ENCODE measurements around the gene COL6A3. TPM values are rescaled to one million over a fixed set of nuclear protein-coding genes. Genes with fewer than 3 reads are reported as not detected.

COL6A3 gene
- total RNA-seq, 1 donor from 2014 or later, result 0.02 TPM

- no peaks in the 10 kb centered on the region for H3K36me3 Mint-ChIP-seq (ENCODE audit: low read depth)
- H3K9me3 Mint-ChIP-seq, result no peaks in the 10 kb centered on the region
- no peak for DNase-seq
- no peak overlapping the region for H3K27ac Mint-ChIP-seq
- no peak for TF ChIP-seq CTCF (IDR thresholded peaks at IDR 0.05)
- H3K4me1 Mint-ChIP-seq, result no peaks in the 10 kb centered on the region
- ATAC-seq (ENCODE audit: low read depth), result no peak
- POLR2A ChIA-PET, result interaction anchor here (0.6 kb wide), 1 partner anchor 65 kb away, joined by 3 read pairs; no protein-coding TSS in a partner anchor
- CTCF ChIA-PET, result no interaction called here
- intact Hi-C loops (cut with micrococcal nuclease), result no loop called here
- peaks cover 11% of the 10 kb centered on the region for H3K27me3 Mint-ChIP-seq
- H3K4me3 Mint-ChIP-seq, result no peak overlapping the region
These were observed 34.2 kb upstream of the COL6A3 start for GRCh38 chr2:237448171-237448570.

- H3K9me3 Mint-ChIP-seq, result no peaks in the 10 kb centered on the region
- peaks cover 10% of the 10 kb centered on the region for H3K27me3 Mint-ChIP-seq
- no peak for DNase-seq
- H3K4me1 Mint-ChIP-seq, result no peaks in the 10 kb centered on the region
- intact Hi-C loops (cut with micrococcal nuclease), result no loop called here
- CTCF ChIA-PET, result no interaction called here
- H3K36me3 Mint-ChIP-seq (ENCODE audit: low read depth), result no peaks in the 10 kb centered on the region
- POLR2A ChIA-PET, result interaction anchor here (0.6 kb wide), 1 partner anchor 65 kb away, joined by 3 read pairs; no protein-coding TSS in a partner anchor
- ATAC-seq (ENCODE audit: low read depth), result no peak
- no peak overlapping the region for H3K4me3 Mint-ChIP-seq
- H3K27ac Mint-ChIP-seq, result no peak overlapping the region
- TF ChIP-seq CTCF (IDR thresholded peaks at IDR 0.05), result no peak
These were observed 33.5 kb upstream of the COL6A3 start for GRCh38 chr2:237447496-237447895.

GRCh38 chr2:237446338-237446665 is 32.3 kb upstream of the COL6A3 start:
- H3K9me3 Mint-ChIP-seq, result no peaks in the 10 kb centered on the region
- DNase-seq (no peak), ATAC-seq (ENCODE audit: low read depth) (no peak)
- H3K4me3 Mint-ChIP-seq, result no peak overlapping the region
- TF ChIP-seq CTCF (IDR thresholded peaks at IDR 0.05), result no peak
- H3K36me3 Mint-ChIP-seq (ENCODE audit: low read depth), result no peaks in the 10 kb centered on the region
- intact Hi-C loops (cut with micrococcal nuclease), result no loop called here
- no peaks in the 10 kb centered on the region for H3K4me1 Mint-ChIP-seq
- CTCF ChIA-PET, result no interaction called here
- POLR2A ChIA-PET, result no interaction called here
- no peak overlapping the region for H3K27ac Mint-ChIP-seq
- peaks cover 7% of the 10 kb centered on the region for H3K27me3 Mint-ChIP-seq

- POLR2A ChIA-PET, result no interaction called here
- H3K27me3 Mint-ChIP-seq, result peaks cover 7% of the 10 kb centered on the region
- ATAC-seq (ENCODE audit: low read depth) (no peak), DNase-seq (no peak)
- TF ChIP-seq CTCF (IDR thresholded peaks at IDR 0.05), result no peak
- CTCF ChIA-PET, result no interaction called here
- no peaks in the 10 kb centered on the region for H3K36me3 Mint-ChIP-seq (ENCODE audit: low read depth)
- intact Hi-C loops (cut with micrococcal nuclease), result no loop called here
- no peaks in the 10 kb centered on the region for H3K4me1 Mint-ChIP-seq
- H3K9me3 Mint-ChIP-seq, result no peaks in the 10 kb centered on the region
- H3K27ac Mint-ChIP-seq, result no peak overlapping the region
- no peak overlapping the region for H3K4me3 Mint-ChIP-seq
These were observed 31.8 kb upstream of the COL6A3 start for GRCh38 chr2:237445611-237446337.

GRCh38 chr2:237444071-237444470 is 30.1 kb upstream of the COL6A3 start:
- DNase-seq (no peak), ATAC-seq (ENCODE audit: low read depth) (no peak)
- intact Hi-C loops (cut with micrococcal nuclease), result no loop called here
- no peak for TF ChIP-seq CTCF (IDR thresholded peaks at IDR 0.05)
- Mint-ChIP-seq H3K27ac (no peak overlapping the region), H3K27me3 (peaks cover 7% of the 10 kb centered on the region), H3K4me1 (no peaks in the 10 kb centered on the region), H3K4me3 (no peak overlapping the region), H3K9me3 (peaks cover 2% of the 10 kb centered on the region), H3K36me3 (ENCODE audit: low read depth) (no peaks in the 10 kb centered on the region)
- CTCF ChIA-PET, result no interaction called here
- POLR2A ChIA-PET, result interaction anchor here (0.6 kb wide), 1 partner anchor 1603 kb away, joined by 5 read pairs; no protein-coding TSS in a partner anchor
